Right lobe of liver (tissue), 6 donors: ENCODE results near the gene SMAD7. TPM values are rescaled to one million over a fixed set of nuclear protein-coding genes. Genes with fewer than 3 reads are reported as not detected.

ENCODE experiments used
- ATAC-seq, 4 donors: fragments of 200-7000 bp; cut with Tn5 transposase; one replicate each; pipeline ENCODE4 v1.9.1; 2020; ENCODE audit warnings: mild to moderate bottlenecking in 4 of 4, moderate library complexity in 4 of 4
- DNase-seq, 3 donors: peaks; one replicate each; pipeline ENCODE4 v3.0.0-alpha.2; 2020
- H3K27ac ChIP-seq, 3 donors: fragments of 200-600 bp; one replicate each; pipeline ENCODE4 v1.8.0; 2022
- H3K27me3 ChIP-seq, 2 donors: fragments of 200-600 bp; one replicate each; pipeline ENCODE4 v1.8.0; 2022
- H3K36me3 ChIP-seq, 4 donors: fragments of 200-600 bp; sonication (generic) in 1 of 4; one replicate each; pipeline versions ENCODE4 v1.5.1 to v1.8.0; 2017 to 2022; ENCODE audit warnings: control low read depth in 1 of 4
- H3K4me1 ChIP-seq, 4 donors: fragments of 200-600 bp; sonication (generic) in 1 of 4; one replicate each; pipeline versions ENCODE4 v1.5.1 to v1.8.0; 2017 to 2022; ENCODE audit warnings: control low read depth in 1 of 4
- H3K4me3 ChIP-seq, 3 donors: fragments of 200-600 bp; one replicate each; pipeline ENCODE4 v1.8.0; 2022
- H3K9me3 ChIP-seq, 4 donors: fragments of 200-600 bp; sonication (generic) in 1 of 4; one replicate each; pipeline versions ENCODE4 v1.5.1 to v1.8.0; 2017 to 2022; ENCODE audit warnings: control low read depth in 1 of 4
- POLR2A ChIP-seq: fragments of 450-650 bp; IDR thresholded peaks from one replicate; pipeline ENCODE4 v1.6.1; 2017; ENCODE audit warnings: antibody characterized with exemption, mild to moderate bottlenecking
- WGBS: methylation state at CpG from one replicate; pipeline ENCODE4 v1.1.6; 2018; ENCODE audit warnings: low coverage, low lambda C conversion rate; ENCODE audit not compliant: insufficient coverage; ENCODE audit errors: missing lambda C conversion rate; 5-methylcytosine and 5-hydroxymethylcytosine counted together
- intact Hi-C, 2 donors: fragments of 100-400 bp; cut with DNase I; formaldehyde crosslinking; loops; one replicate each; pipeline versions ENCODE4 v1.11.2 to v1.14.1; 2022
- total RNA-seq, 6 experiments: library from RNA; depleted of rRNA in 2 of 6; stranded (reverse); fragments of >200 nt in 2 of 6; fragmentation: NEBNext Ultra II Directional in 3 of 6; extraction: Animal tissue kit (Norgen Biotek cat#: 25700) in 3 of 6; gene quantifications; one replicate each; pipeline versions ENCODE4 v1.1.0 to v1.2.4, GENCODE V29; 2016 to 2023
- TF ChIP-seq, protein P1 (sequence below), 4 donors: fragments of 200-600 bp in 3 of 4; fragments of 450-650 bp in 1 of 4; IDR thresholded peaks; one replicate each; pipeline versions ENCODE4 v1.5.1 to v1.8.0; 2016 to 2022; ENCODE audit warnings: antibody characterized with exemption in 4 of 4, mild to moderate bottlenecking in 2 of 4
- donor health status: DM: no; HTN: yes; CAD: no.
- donor health status: DM: no; HTN: no; CAD: no.
- donor health status: DM: no; HTN: no; CAD: no.
- donor health status: DM: no; HTN: yes; CAD: no.
- donor health status: DM: no; HTN: yes; CAD: no.

Gene SMAD7
- total RNA-seq, 6 experiments from 2014 or later = 8.2 to 13.5 (median 11.0) TPM

GRCh38 chr18:48958951-48959350 lies 8.2 kb upstream of the SMAD7 start:
- Histone ChIP-seq H3K27me3 (no peaks in the 10 kb centered on the region), H3K27ac (no peak overlapping the region), H3K36me3 (no peaks in the 10 kb centered on the region), H3K4me1 (no peaks in the 10 kb centered on the region), H3K4me3 (no peak overlapping the region), H3K9me3 (no peaks in the 10 kb centered on the region)
- WGBS = 89% methylated on average over 6 of the region's 6 CpGs
- DNase-seq (no peak), ATAC-seq (no peak)
- intact Hi-C loops = no loop called here
- TF ChIP-seq POLR2A = no peak
- TF ChIP-seq, protein P1, sequence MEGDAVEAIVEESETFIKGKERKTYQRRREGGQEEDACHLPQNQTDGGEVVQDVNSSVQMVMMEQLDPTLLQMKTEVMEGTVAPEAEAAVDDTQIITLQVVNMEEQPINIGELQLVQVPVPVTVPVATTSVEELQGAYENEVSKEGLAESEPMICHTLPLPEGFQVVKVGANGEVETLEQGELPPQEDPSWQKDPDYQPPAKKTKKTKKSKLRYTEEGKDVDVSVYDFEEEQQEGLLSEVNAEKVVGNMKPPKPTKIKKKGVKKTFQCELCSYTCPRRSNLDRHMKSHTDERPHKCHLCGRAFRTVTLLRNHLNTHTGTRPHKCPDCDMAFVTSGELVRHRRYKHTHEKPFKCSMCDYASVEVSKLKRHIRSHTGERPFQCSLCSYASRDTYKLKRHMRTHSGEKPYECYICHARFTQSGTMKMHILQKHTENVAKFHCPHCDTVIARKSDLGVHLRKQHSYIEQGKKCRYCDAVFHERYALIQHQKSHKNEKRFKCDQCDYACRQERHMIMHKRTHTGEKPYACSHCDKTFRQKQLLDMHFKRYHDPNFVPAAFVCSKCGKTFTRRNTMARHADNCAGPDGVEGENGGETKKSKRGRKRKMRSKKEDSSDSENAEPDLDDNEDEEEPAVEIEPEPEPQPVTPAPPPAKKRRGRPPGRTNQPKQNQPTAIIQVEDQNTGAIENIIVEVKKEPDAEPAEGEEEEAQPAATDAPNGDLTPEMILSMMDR (IDR thresholded peaks at IDR 0.05) = no peak

DNA sequence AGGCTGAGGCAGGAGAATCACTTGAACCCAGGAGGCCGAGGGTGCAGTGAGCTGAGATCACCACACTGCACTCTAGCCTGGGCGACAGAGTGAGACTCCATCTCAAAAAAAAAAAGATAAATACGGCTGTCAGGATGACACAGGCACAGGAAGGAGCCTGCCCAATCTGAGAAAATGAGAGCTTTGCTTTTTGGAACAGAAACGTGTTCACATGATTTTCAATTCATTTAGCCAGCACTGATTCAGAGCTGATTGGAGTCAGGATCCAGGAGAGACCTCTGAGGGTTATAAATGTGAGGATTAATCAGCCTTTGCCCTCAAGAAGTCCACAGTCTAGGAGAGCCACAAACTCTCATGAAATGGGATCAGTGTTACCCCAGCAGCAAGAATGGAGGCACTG lies 6.9 kb upstream of the SMAD7 start:
- Histone ChIP-seq H3K27me3 (no peaks in the 10 kb centered on the region), H3K4me3 (no peak overlapping the region), H3K4me1 (no peaks in the 10 kb centered on the region), H3K27ac (no peak overlapping the region), H3K36me3 (no peaks in the 10 kb centered on the region), H3K9me3 (no peaks in the 10 kb centered on the region)
- DNase-seq (no peak), ATAC-seq (no peak)
- 46% methylated on average over 2 of the region's 4 CpGs for WGBS
- intact Hi-C loops = no loop called here
- TF ChIP-seq, protein P1 (IDR thresholded peaks at IDR 0.05) = no peak
- no peak for TF ChIP-seq POLR2A

- Histone ChIP-seq H3K27me3 (no peaks in the 10 kb centered on the region), H3K36me3 (no peaks in the 10 kb centered on the region), H3K27ac (no peak overlapping the region), H3K9me3 (no peaks in the 10 kb centered on the region), H3K4me3 (no peak overlapping the region), H3K4me1 (no peaks in the 10 kb centered on the region)
- intact Hi-C loops = no loop called here
- ATAC-seq = no peak
- no peak for TF ChIP-seq POLR2A
- TF ChIP-seq, protein P1 (IDR thresholded peaks at IDR 0.05) = no peak
- WGBS = 38% methylated on average over 3 of the region's 8 CpGs
- no peak for DNase-seq
Measured at GRCh38 chr18:48957136-48957535, 6.4 kb upstream of the SMAD7 start.

DNA sequence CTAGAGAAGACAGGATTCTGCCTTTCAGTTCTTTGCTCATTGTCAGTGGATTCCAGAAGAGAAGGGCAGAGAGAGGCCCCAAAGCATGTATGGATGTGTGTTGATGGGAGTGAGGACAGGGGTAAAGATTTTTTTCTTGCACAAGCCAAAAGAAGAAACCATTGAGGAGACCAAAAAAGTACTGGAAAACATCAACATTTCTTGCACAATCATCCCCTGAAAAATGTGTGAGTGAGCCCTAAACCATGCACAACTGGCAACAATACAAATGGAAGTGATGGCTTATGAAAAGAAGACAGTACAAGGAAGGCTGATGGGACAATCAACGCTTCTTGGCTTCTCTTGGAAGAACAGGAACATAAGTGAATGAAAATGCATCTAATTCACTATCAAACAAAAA lies 5.6 kb upstream of the SMAD7 start:
- Histone ChIP-seq H3K27ac (peak overlapping the region in 2 of 3 donors; percentile 22 to 24), H3K36me3 (no peaks in the 10 kb centered on the region), H3K27me3 (no peaks in the 10 kb centered on the region), H3K4me3 (no peak overlapping the region), H3K4me1 (no peaks in the 10 kb centered on the region), H3K9me3 (no peaks in the 10 kb centered on the region)
- 70% methylated on average over 1 of the region's 1 CpG for WGBS
- ATAC-seq (no peak), DNase-seq (no peak)
- intact Hi-C loops = no loop called here
- TF ChIP-seq, protein P1 (IDR thresholded peaks at IDR 0.05) = no peak
- TF ChIP-seq POLR2A = no peak

DNA sequence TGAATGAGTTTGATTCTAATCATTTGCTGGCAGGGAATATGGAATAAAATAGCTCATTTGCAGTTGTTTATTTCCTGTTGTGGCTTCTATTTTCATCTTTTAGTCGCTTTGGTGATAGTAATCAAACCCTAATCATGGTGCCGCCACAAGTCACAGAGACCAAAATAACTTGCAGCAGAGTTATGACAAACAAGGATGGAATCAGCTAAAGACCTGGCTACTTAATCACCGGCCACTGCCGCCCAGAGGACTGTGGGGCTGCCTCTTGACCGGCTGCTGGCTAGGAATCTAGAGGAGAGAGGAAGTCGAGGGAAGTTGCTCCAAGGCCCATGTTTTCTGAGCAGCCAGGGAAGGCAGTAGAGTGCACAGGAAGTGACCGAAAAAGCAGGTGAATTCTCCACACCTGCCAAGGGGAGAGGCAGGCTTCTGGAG lies 5.1 kb upstream of the SMAD7 start:
- no peak for TF ChIP-seq POLR2A
- TF ChIP-seq, protein P1 (IDR thresholded peaks at IDR 0.05) = no peak
- Histone ChIP-seq H3K36me3 (no peaks in the 10 kb centered on the region), H3K4me3 (no peak overlapping the region), H3K4me1 (no peaks in the 10 kb centered on the region), H3K9me3 (no peaks in the 10 kb centered on the region), H3K27me3 (no peaks in the 10 kb centered on the region), H3K27ac (peak overlapping the region in 2 of 3 donors; percentile 24 to 34)
- 64% methylated on average over 7 of the region's 7 CpGs for WGBS
- intact Hi-C loops = no loop called here
- peak in 1 of 4 donors; percentile 1 for ATAC-seq
- DNase-seq = no peak
